Thyroid gland (tissue), 4 donors: Measurements from ENCODE around the gene ROCK2. TPM values are rescaled to one million over a fixed set of nuclear protein-coding genes. Genes with fewer than 3 reads are reported as not detected.

Source experiments
- DNase-seq, 2 donors: peaks; one replicate each; pipeline ENCODE4 v3.0.0-alpha.2; 2019
- H3K27ac ChIP-seq, 3 donors: fragments of 200-600 bp; sonication (generic); 1 replicate in 2 of 3; 2 replicates in 1 of 3; pipeline ENCODE4 v1.5.1; 2016 to 2019; ENCODE audit warnings: mild to moderate bottlenecking in 1 of 3, moderate library complexity in 1 of 3
- H3K27me3 ChIP-seq: fragments of 200-600 bp; sonication (generic); one replicate; pipeline ENCODE4 v1.5.1; 2019
- H3K36me3 ChIP-seq, 2 donors: fragments of 200-600 bp; sonication (generic); one replicate each; pipeline ENCODE4 v1.5.1; 2016 to 2019
- H3K4me1 ChIP-seq, 2 donors: fragments of 200-600 bp; sonication (generic); one replicate each; pipeline ENCODE4 v1.5.1; 2017 to 2019
- H3K4me3 ChIP-seq, 3 donors: fragments of 200-600 bp; sonication (generic); replicated peaks in 1 of 3; 1 replicate in 2 of 3; 2 replicates in 1 of 3; pipeline ENCODE4 v1.5.1; 2016; ENCODE audit warnings: mild to moderate bottlenecking in 1 of 3
- H3K9me3 ChIP-seq: fragments of 200-600 bp; sonication (generic); one replicate; pipeline ENCODE4 v1.5.1; 2017
- CTCF ChIP-seq, 6 experiments: fragments of 200-600 bp in 3 of 6; fragments of 450-650 bp in 3 of 6; sonication (generic) in 3 of 6; IDR thresholded peaks; one replicate each; pipeline ENCODE4 v1.5.1; 2016 to 2019; ENCODE audit warnings: antibody characterized with exemption in 6 of 6, mild to moderate bottlenecking in 2 of 6, inconsistent platforms in 1 of 6, moderate library complexity in 1 of 6
- POLR2A ChIP-seq, 2 donors: fragments of 450-650 bp; IDR thresholded peaks; one replicate each; pipeline ENCODE4 v1.6.1; 2017; ENCODE audit warnings: antibody characterized with exemption in 2 of 2, mild to moderate bottlenecking in 2 of 2, moderate library complexity in 1 of 2
- WGBS, 2 donors: methylation state at CpG; one replicate each; pipeline ENCODE4 v1.1.5; 2017; 5-methylcytosine and 5-hydroxymethylcytosine counted together
- intact Hi-C: fragments of 100-400 bp; cut with DNase I; formaldehyde crosslinking; loops from one replicate; pipeline ENCODE4 v1.15.1; 2023
- total RNA-seq, 4 donors: library from RNA; depleted of rRNA; stranded (reverse); fragments of >200 nt; gene quantifications; one replicate each; pipeline ENCODE4 v1.2.3, GENCODE V29; 2016

Gene ROCK2
- total RNA-seq, 4 donors from 2014 or later, result 37.3 to 47.5 (median 42.1) TPM

GRCh38 chr2:11212645-11213044 lies 131.8 kb downstream of the ROCK2 start:
- Histone ChIP-seq H3K27me3 (no peaks in the 10 kb centered on the region), H3K4me1 (no peaks in the 10 kb centered on the region), H3K9me3 (no peaks in the 10 kb centered on the region), H3K4me3 (no peak overlapping the region), H3K36me3 (peaks cover 17 to 26% of the 10 kb centered on the region in 2 donors), H3K27ac (no peak overlapping the region)
- intact Hi-C loops, result no loop called here
- TF ChIP-seq CTCF (IDR thresholded peaks at IDR 0.05) (no peak), POLR2A (IDR thresholded peaks at IDR 0.05) (no peak)
- no peak for DNase-seq

GRCh38 chr2:11208083-11208482 lies 136.4 kb downstream of the ROCK2 start:
- peaks cover 0 to 8% of the 10 kb centered on the region in 2 donors for H3K36me3 ChIP-seq
- TF ChIP-seq POLR2A (IDR thresholded peaks at IDR 0.05), result no peak
- TF ChIP-seq CTCF (IDR thresholded peaks at IDR 0.05), result no peak
- no peaks in the 10 kb centered on the region for H3K27me3 ChIP-seq
- intact Hi-C loops, result no loop called here
- no peak overlapping the region for H3K27ac ChIP-seq
- no peaks in the 10 kb centered on the region for H3K4me1 ChIP-seq
- H3K4me3 ChIP-seq, result no peak overlapping the region
- DNase-seq, result no peak
- H3K9me3 ChIP-seq, result no peaks in the 10 kb centered on the region

- TF ChIP-seq CTCF (IDR thresholded peaks at IDR 0.05) (no peak), POLR2A (IDR thresholded peaks at IDR 0.05) (no peak)
- Histone ChIP-seq H3K4me1 (no peaks in the 10 kb centered on the region), H3K27ac (no peak overlapping the region), H3K9me3 (no peaks in the 10 kb centered on the region), H3K27me3 (no peaks in the 10 kb centered on the region), H3K36me3 (peaks cover 23 to 29% of the 10 kb centered on the region in 2 donors), H3K4me3 (no peak overlapping the region)
- DNase-seq, result no peak
- WGBS, 2 donors, result 79 to 83% methylated on average over 3 of the region's 3 CpGs
- intact Hi-C loops, result no loop called here
These were observed 141.0 kb downstream of the ROCK2 start for GRCh38 chr2:11203480-11203879.

GRCh38 chr2:11201969-11202368 lies 142.5 kb downstream of the ROCK2 start:
- H3K36me3 ChIP-seq, result peaks cover 28 to 30% of the 10 kb centered on the region in 2 donors
- intact Hi-C loops, result no loop called here
- 89 to 90% methylated on average over 5 of the region's 5 CpGs for WGBS, 2 donors
- no peaks in the 10 kb centered on the region for H3K4me1 ChIP-seq
- no peak overlapping the region for H3K27ac ChIP-seq
- no peak overlapping the region for H3K4me3 ChIP-seq
- TF ChIP-seq POLR2A (IDR thresholded peaks at IDR 0.05) (no peak), CTCF (IDR thresholded peaks at IDR 0.05) (no peak)
- H3K9me3 ChIP-seq, result no peaks in the 10 kb centered on the region
- H3K27me3 ChIP-seq, result no peaks in the 10 kb centered on the region
- DNase-seq, result no peak

GRCh38 chr2:11200651-11201050 lies 143.8 kb downstream of the ROCK2 start:
- H3K4me3 ChIP-seq, result no peak overlapping the region
- no peak for TF ChIP-seq CTCF (IDR thresholded peaks at IDR 0.05)
- TF ChIP-seq POLR2A (IDR thresholded peaks at IDR 0.05), result no peak
- H3K4me1 ChIP-seq, result no peaks in the 10 kb centered on the region
- WGBS, 2 donors, result 93 to 98% methylated on average over 2 of the region's 2 CpGs
- H3K9me3 ChIP-seq, result no peaks in the 10 kb centered on the region
- H3K27ac ChIP-seq, result no peak overlapping the region
- H3K27me3 ChIP-seq, result no peaks in the 10 kb centered on the region
- H3K36me3 ChIP-seq, result peaks cover 34 to 42% of the 10 kb centered on the region in 2 donors
- DNase-seq, result no peak
- intact Hi-C loops, result no loop called here
